Endometrium (tissue), 2 donors: Measurements from ENCODE around the gene ANKRD31.

ENCODE experiments used
- FAIRE-seq: peaks from 2 replicates; lab custom pipeline; 2012; peaks lifted over from hg19 to GRCh38; lab: Jason Lieb, UNC
- donor health status: control.
- donor health status: control.

ANKRD31 gene

DNA sequence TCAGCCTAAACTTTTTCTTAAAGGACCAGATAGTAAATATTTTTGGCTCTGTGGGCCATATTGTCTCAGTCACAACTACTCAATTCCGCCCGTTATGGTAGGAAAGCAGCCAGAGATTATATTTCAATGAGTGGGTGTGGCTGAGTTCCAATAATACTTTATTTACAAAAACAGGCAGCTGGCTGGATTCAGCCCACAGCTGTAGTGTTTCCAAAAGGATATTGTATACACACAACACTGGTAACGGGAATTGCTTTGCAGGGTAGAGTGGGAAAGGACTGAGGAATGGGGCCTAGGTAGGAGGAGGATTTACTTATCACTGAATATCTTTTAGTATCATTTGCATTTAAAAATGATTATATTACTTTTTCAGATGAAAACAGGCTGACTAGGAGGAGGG, 205.3 kb downstream of the ANKRD31 start:
- FAIRE-seq: no peak

GRCh38 chr5:75028090-75028489, 208.6 kb downstream of the ANKRD31 start:
- no peak for FAIRE-seq

DNA sequence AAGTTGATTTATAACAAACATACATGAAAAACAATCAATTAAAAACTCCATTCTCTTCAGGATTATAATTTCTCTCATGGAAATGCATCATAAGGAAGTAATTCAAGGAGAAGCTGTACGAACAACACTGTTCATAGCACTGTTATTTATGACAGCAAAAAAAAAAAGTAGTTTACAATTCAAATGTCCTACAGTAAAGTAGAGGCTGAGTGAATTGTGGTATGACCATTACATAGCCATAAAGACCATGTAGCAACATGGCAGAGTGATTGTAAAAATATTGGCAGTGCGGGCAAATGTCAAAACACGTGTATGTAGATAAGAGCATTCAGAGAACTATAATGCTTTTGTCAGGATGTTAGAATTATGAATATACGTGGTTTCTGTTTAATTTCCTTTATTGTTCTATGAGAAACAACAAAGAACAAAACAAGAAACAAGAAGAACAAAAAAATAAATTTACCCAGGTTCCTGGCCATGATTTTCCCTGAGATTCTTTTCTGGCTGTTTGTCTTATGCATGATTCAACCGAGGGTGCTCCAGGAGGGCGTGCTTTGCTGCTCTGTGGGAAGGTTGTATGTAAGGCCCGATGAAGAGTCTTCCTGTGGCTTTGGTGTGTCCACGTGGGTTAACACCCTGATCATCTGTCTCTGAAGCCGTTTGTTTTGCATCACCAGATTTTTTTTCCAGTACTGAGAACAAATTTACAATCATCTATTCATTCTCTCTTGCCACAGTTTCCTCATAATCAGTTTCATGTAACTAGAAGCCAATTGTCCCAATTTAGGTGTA, 213.1 kb downstream of the ANKRD31 start:
- FAIRE-seq: no peak

- FAIRE-seq: no peak
Measured at GRCh38 chr5:75021800-75022199, 214.9 kb downstream of the ANKRD31 start.

DNA sequence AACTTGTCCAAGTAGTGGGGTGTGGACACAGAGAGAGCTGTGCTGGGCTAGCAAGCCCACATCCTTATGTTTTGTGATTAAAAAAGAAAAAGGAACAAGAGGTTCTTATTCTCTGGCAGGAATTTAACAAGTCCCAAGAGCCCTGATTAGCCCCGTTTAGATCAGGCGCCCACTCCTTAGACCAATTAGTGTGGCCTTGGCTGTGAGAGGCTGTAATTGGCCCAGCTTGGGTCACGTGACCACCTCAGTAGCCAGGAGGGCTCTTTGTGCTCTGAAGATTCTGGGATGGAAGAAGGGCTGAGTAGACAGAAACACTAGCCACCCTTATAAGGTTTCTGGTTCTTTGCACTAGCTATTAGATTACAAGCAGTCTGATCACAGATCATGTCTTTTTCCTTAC, 215.5 kb downstream of the ANKRD31 start:
- FAIRE-seq: no peak

GRCh38 chr5:75020016-75020656, 216.5 kb downstream of the ANKRD31 start:
- no peak for FAIRE-seq

DNA sequence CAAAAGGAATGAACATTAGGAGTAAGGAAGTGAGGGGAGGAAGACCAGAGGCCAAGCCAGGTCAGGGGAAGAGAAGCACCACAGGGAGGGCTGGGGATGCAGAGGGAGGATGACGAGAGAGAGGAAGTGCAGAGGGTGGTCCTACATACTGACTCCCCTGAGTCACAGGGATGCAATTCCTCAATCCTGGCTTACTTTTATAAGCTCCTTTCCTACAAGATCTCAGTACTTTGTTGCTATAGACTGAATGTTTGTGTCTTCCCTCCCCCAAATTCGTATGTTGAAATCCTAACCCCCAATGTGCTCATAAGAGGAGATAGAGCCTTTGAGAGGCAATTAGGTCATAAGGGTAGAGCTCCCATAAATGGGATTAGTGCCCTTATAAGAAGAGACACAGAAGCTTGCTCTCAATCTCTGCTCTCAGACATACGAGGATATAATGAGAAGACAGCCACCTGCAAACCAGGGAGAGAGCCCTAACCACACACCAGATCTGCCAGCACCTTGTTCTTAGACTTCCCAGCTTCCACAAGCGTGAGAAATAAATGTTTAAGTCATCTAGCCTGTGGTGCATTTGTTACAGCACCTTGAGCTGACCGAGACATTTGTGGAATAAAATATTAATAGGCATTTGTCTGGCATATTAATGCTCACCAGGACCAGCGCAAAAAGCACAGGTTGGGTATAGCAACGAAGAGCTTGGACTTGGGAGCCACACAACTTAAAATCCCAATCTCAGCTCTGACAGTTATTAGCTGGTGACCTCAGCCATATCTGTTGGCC, 217.7 kb downstream of the ANKRD31 start:
- FAIRE-seq: no peak
